Measurements from ENCODE around the gene PSMG3. TPM values are rescaled to one million over a fixed set of nuclear protein-coding genes. Genes with fewer than 3 reads are reported as not detected.

PSMG3 gene
- total RNA-seq, 1 donor from 2014 or later = 17.5 TPM

DNA sequence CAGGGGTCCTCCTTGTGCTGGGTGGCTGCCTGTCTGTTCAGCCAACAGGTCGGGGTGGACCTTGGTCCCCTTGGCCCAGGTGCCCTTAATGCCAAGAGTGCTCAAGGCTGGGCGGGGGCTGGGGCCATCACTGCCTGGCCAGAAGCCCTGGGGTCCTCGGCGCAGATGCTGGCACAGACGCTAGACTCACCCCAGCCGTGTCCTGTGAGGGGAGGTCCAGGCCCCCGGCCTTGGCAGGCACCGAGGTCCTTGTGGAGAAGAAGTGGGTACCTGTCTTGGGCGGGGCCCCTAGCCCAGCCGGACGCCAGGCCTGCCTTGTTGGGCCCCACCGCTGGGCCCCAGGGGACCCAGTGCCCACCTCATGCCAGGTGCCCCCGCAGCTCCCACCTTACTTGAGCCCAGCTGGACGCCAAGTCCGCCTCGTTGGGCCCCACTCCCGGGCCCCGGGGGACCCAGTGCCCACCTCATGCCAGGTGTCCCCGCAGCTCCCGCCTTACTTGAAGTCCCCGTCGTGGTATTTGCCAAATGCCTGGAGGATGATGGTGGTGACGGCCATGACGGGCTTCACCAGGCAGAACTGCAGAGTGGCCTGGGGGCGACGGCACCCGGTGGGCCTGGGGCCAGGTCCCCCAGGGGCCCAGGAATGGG is 20.4 kb downstream of the PSMG3 start:
- intact Hi-C loops (cut with DNase I) = no loop called here
- ATAC-seq = no peak
- DNase-seq (ENCODE audit: low spot score) = no peak

DNA sequence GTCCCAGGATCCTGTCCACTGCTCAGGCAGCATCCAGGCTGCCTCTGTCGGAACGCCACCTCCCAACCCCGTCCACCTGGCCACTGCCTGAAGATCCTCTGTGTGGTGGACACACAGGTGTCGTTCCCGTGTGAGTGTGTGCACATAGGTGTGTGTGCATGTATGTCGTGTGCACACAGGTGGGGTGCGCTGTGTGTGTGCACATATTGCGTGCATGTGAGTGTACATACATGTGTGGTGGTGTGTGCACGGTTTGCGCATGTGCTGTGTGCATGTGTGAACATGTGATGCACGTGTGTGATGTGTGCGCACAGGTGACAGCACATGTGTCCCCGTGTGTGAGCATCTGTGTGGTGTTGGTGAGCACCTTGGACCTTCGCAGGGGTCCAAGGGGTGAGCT is 20.9 kb downstream of the PSMG3 start:
- intact Hi-C loops (cut with DNase I) = no loop called here
- no peak for DNase-seq (ENCODE audit: low spot score)
- ATAC-seq = no peak

DNA sequence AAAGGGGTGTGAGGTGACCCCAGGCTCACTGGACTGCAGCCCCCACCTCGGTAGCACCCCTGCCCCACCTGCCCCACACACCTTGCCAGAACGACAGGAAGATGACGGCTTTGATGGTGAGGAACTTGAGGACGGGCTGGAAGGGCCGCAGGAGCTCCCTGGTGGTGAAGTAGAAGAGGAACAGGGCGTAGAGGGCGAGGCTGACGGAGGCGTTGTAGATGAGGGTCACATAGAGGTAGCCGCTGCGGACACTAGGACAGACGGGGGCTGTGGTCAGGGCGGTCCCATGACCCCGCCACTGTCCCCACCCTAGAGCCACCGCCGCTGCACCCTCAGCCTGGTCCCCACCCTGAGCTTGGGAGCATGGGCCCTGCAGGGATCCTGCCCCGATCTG is 21.4 kb downstream of the PSMG3 start:
- ATAC-seq = no peak
- intact Hi-C loops (cut with DNase I) = no loop called here

DNA sequence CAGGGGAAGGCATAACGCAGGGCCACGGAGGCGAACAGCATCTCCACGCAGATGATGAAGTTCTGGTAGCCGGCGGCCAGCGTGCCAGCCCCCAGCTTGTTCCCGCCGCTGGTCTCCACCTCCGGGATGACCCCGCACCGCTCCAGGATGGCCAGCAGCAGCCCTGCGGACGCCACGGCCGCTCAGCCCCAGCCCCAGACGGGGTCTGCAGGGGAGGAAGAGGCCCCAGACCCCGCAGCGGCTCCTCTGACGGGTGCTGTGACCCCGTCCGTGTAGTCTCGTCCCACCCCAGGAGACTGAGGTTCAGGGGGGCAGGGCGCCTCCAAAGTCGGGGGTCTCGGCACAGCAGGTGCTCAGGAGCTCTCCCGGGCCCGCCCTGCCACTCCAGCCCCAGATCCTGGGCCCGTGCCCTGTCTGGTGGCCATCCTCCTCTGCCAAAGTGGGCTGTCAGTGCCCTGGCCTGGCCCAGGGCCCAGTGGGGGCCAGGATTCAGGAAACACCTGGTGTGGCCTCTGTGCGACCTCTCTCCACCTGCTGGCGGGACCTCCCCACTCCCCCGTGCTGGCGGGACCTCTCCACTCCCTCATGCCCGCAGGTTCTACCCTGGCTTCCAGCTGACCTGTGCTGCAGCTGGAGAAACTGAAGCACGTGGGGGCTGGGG is 21.9 kb downstream of the PSMG3 start:
- ATAC-seq = no peak
- intact Hi-C loops (cut with DNase I) = no loop called here
- no peak for DNase-seq (ENCODE audit: low spot score)

More for the DNA sequence above, 21.4 kb downstream of the PSMG3 start:
- no peak for DNase-seq (ENCODE audit: low spot score)

DNA sequence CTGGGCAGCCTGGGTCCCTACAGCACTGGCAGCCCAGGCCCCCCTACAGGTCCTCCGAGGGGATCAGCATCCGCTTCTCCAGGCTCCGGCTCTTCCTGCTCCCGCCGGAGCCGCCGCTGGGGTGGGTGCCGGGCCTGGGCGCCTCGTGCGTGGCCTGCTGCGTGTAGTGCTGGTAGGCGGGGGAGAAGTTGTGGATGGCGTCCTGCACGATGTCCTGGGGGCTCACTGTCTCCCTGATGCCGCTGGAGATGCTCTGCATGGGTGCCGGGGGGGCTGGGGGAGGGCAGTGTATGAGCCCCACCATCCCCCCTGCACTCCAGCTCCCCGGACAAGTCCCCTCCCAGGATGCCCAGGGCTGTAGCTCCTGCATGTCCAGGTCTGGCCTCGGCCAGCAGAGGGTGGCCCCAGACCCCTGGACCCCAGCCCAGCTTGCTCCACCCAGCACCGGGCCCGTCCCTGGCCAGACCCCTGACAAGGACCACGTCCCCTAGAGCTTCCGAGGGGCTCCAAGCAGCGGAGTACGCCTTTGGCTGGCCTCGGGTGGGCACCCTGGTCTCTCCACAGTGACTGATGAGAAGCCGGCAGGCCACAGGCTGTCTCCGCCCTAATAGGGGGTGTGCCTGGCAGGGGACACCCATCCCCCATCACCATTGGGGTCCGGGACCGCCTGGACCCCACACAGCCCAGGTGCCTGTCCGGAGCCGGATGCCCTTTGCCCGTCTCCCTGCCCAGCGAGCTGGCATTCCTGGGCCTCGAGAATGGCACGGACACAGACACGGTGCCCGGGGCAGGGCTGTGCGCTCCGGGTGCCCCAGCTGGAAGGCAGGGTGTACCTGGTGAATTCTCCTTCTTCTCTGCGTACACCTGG is 22.7 kb downstream of the PSMG3 start:
- DNase-seq (ENCODE audit: low spot score) = peak; percentile 55
- no peak for ATAC-seq
- intact Hi-C loops (cut with DNase I) = no loop called here

DNA sequence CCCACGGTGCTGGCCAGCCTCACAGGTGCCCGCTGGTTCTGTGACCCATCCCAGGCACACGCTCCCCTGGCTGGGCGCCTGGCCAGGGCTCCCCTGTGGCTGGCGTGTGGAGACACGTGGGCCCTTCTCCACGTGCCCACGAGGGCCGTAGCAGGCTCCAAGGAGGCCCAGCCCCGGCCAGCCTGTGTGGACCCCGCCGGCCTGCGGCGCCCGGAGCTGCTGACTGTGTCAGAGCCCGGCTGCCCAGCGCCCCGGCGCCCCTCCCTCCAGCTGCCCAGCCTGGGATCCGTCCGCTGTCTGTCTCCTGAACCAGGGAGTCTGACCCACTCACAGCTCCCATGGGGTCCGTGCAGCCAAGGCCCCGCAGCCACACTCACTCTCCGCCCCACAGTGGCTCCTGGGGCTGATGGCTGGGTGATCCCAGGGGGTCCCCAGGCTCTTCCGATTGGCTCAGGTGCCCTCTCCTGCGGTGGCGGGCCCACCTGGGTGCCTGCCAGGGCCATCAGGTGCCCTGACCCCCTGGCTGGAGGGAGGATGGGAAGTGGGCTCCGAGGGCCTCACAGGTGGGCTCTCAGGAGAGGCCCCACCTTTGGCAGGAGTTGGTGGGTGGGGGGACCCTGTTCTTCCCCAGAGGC is 23.4 kb downstream of the PSMG3 start:
- intact Hi-C loops (cut with DNase I) = no loop called here
- no peak for ATAC-seq

DNA sequence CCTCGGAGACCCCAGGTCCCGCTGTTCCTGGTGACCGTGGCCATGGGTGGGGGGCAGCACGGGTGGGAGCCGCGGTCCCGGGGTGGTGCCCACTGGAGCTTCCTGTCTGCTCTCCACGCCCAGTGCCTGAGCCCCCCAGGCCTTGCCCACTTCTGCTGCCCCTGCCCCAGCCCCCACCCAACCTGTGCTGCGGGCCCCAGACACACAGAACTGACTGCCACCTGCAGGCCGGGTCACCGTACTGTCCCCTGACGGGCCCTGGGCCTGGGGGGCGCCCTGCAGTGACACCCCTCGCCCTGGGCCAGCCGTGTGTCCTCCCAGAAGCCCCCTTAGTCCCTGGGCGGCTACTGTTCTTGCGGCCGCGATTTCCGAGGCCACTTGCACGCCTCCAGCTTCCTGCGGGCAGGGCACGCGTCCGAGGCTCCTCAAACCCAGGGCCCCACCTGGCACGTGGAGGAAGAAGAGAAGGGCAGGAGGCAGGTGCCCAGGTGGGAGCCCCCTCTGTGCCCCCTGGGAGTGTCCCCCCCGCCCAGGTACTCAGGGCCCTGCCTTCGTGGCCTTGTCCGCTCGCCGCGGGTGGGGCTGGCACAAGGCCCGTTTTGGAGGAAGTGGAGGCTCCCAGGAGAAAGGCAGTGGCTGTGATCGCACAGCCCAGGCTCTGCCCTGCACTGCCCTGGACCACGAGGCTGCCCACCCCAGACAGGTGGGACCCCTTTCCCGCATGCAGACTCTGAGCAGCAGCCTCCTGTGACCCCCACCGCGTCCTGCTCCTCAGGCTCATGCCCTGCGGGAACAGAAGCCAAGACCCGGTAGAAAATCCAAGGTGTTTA is 24.2 kb downstream of the PSMG3 start:
- peak; percentile 58 for DNase-seq (ENCODE audit: low spot score)
- intact Hi-C loops (cut with DNase I) = no loop called here
- ATAC-seq = no peak

More for the DNA sequence above, 23.4 kb downstream of the PSMG3 start:
- no peak for DNase-seq (ENCODE audit: low spot score)

DNA sequence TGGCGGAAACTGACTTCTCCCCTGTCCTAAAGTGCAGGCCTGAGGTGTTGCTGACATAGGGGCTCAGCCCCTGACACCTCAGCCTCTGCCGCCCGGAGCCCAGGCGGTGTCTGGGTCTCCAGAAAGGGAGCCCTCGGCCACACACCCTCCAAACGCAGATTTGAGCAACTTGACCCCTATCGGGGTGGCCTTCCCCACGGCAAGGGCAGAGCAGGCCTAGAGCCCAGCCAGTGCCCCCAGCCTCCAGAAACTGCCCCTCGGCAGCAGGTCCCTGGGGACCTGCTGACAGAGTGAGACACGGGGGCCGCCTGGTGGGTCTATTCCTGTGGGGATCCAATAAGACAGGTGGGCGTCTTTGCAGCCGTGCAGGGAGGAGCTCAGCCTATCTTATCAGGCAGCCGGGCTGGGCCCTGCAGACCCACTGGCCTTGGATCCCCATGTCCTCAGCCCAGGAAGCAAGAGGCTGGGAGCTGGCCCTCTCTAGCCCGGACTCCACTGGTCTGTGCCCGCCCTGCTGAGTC is 24.9 kb downstream of the PSMG3 start:
- ATAC-seq (no peak), DNase-seq (ENCODE audit: low spot score) (peak; percentile 57)
- intact Hi-C loops (cut with DNase I) = no loop called here

DNA sequence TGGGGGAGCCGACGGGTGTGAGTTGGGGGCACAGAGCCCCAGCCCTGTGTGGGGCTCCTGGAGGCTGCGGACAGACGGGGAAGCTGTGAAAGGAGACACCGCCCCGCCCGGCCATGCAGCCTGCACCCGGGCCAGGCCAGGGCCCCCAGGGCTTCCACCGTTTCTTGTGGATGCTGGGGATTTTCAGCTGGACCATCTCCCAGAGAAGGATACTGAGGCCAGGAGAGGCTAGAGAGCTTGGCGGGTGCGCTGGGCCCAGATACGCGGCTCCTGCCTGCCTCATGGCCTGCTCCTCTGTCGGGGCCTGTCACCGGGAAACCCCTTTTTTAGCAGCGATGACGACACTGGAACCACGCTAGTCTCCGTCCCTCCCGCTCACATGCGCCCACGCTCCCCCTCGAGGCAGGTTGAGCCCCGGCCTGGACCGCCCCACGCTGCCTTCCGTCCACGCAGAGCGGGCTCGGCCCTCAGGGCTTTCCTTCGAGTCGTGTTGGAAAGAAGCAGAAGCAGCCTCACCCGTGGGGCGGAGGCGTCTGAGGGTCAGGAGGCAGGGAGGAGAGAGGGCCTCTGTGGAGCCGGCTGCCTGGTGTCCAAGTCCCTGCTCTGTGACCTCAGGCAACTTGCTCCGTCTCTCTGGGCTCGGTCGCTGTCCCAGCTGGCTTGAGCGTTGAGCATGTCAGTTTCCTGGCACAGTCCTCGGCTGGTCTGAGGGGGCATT is 25.5 kb downstream of the PSMG3 start:
- intact Hi-C loops (cut with DNase I) = no loop called here
- DNase-seq (ENCODE audit: low spot score) (peak; percentile 62), ATAC-seq (peak; percentile 7)

DNA sequence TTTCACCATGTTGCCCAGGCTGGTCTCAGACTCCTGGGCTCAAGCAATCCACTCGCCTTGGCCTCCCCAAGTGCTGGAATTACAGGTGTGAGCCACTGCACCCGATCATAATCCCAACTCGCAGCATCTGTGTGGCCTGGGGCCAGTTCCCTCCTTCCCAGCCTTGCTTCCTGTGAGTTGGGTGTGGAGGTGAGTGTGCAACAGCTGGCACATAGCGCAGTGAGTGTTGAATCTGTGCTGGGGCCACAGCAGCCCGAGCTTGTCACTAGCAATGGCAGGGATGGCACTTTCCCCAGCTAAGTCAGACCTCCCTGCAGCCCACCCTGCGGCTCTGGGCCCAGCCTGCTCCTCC is 26.0 kb downstream of the PSMG3 start:
- ATAC-seq = no peak
- intact Hi-C loops (cut with DNase I) = no loop called here
- no peak for DNase-seq (ENCODE audit: low spot score)

DNA sequence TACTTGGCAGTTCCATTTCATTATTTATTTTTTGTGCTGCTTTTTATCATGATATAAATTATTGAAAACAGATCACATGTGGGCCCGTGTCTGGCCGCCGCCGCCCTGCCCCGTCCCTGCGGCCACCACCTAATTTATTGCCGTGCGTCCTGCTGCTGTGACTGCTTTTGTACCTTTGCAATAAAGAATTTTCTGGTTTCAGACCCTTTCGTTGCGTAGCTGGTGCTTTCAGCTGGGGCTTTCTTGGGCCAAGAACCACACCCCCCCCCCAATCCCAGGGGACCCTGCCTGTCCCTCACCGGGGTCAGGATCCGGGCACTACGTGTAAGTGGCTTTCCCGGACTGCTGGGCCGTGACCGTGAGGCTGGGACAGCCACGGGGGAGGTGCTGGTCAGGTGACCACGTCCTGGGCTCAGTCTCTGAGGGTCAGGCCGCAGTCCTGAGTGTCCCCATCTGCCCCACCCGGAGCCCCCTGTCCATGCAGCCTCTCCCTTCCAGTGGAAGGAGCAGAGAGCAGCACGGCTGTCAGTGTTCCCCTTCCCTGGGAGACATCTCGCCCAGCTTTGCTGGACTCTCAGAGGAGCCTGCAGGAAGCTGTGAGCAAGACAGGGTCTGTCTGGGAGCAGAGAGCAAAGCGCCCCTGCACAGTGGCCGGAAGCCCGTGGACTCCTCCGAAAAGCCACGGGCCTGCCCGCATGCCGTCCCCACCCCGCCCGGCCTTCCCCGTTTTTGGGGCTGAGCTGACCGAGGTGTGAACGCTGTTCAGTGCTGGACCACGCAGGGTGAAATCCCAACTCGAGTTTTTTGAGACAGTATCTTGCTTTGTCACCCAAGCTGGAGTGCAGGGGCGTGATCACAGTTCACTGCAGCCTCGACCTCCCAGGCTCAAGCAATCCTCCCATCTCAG is 26.7 kb downstream of the PSMG3 start:
- ATAC-seq (no peak), DNase-seq (ENCODE audit: low spot score) (peak; percentile 59)
- intact Hi-C loops (cut with DNase I) = no loop called here

DNA sequence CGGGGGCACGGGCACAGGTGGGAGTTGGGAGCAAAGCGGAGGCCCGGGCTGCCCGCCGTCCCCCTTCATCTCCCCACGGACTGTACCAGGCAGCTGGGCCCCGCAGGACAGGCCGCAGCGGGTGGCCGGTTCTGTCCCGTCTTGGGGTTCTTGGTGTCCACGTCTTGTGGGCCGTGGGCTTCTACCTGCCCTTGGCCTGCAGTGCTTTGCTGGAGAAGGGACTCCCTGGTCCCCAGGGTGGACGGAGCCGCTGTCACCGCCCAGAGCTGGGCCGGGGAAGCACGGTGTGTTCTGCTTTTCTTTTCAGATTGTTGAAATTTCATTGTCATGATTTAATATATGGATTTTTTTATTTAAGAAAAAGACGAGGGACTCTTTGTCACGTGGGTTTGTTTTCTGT is 27.5 kb downstream of the PSMG3 start:
- DNase-seq (ENCODE audit: low spot score) = no peak
- ATAC-seq = no peak
- intact Hi-C loops (cut with DNase I) = no loop called here

DNA sequence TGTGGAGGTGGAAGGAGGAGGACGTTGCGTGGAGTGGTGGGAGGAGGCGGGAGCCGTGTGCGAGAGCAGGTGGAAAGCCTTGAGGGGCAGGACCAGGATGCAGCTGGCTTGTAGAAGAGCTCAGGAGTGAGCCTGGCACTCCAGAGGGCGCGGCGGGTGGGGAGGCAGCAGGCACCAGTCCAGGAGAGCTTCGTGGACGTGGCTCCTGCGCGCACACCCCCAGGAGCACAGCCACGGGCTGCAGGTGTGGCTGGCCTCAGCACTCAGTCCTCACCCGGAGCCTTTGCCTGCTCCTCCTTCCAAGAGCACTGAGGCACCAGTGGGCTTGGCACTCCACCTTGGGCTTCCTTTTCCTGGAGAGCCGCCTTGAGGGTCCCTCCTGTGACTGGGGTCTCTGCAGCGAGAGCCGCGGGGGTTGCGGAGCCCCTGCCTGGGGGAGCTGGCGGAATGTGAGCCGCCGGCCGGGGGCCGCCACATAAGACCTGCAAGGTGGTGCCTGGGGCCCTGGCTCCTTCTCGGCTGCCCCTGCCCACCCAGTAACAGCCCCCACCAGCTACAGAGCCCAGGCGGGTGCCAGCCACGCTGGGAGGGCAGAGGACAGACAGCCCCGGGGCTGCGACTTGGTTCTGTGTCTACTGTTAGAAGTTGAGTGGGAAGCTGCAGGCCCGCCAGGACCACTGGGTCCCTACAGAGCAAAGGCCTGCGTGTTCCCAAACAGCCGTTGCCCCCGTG is 28.2 kb downstream of the PSMG3 start:
- ATAC-seq = no peak
- intact Hi-C loops (cut with DNase I) = no loop called here
- no peak for DNase-seq (ENCODE audit: low spot score)

DNA sequence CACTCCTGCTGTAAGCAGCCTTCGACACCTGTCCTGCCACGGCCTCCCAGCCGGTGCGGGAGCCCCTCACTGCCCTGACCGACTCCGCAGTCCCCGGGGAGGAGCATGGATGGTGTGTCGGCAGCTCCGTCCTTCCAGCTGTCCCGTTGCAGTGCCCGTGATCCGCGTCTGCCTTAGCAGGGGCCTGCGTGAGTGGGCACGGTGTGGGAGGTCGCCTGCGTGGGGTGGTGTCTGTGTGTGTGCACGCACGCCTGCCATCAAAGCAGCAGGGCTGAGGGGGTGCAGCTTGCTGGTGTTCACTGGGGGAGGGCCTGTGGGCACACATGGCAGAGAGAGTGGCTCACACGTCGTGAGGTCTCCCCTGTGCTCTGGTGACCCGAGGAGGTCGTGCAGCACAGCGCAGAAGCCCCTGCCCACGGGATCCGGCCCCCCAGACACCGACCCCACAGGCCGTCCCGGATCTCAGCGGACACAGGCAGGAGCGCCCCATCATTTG is 29.0 kb downstream of the PSMG3 start:
- DNase-seq (ENCODE audit: low spot score) = no peak
- intact Hi-C loops (cut with DNase I) = no loop called here
- ATAC-seq = no peak

DNA sequence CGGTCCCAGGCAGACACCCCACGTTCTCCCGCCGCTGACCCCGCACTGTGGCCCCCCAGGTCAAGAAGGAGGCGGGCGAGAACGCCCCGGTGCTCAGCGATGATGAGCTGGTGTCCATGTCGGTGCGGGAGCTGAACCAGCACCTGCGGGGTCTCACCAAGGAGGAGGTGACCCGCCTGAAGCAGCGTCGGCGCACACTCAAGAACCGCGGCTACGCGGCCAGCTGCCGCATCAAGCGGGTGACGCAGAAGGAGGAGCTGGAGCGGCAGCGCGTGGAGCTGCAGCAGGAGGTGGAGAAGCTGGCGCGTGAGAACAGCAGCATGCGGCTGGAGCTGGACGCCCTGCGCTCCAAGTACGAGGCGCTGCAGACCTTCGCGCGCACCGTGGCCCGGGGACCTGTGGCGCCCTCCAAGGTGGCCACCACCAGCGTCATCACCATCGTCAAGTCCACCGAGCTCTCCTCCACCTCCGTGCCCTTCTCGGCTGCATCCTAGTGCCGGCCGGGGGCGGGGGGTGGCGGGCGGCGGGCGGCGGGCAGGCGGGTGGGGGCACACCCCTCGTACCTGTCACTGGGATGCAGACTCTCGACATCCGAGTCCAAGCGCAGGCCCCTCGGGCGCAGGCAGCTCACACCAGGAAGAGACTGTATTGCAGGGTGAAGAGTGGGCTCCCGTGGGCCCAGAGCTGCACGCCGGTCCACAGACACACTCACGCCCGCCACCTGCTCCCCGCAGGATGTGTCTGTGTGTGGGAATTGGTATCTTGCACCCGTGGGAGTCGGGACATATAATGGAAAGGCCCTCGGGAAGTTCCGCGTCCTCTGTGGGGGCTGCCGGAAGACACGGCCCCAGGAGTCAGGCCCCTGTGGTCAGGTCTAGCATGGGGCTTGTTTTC is 29.7 kb downstream of the PSMG3 start:
- no peak for ATAC-seq

More for the DNA sequence above, 29.7 kb downstream of the PSMG3 start:
- no peak for DNase-seq (ENCODE audit: low spot score)
- intact Hi-C loops (cut with DNase I) = no loop called here
